ENCODE results near the gene DNAI1.

- TF ChIP-seq CTCF (IDR thresholded peaks at IDR 0.05; ENCODE audit: insufficient read depth, low read length), result no peak
- TF ChIP-seq REST (IDR thresholded peaks at IDR 0.05; ENCODE audit: insufficient replicate concordance, low read depth), result no peak
Measured at GRCh38 chr9:34568774-34569173, 110.2 kb downstream of the DNAI1 start.
